Liver (tissue), 10 donors: ENCODE measurements around the gene WIPI1. TPM values are rescaled to one million over a fixed set of nuclear protein-coding genes. Genes with fewer than 3 reads are reported as not detected.

Experiments used
- DNase-seq: peaks from one replicate; pipeline ENCODE4 v3.0.0-alpha.2; 2017; ENCODE audit warnings: low spot score
- H3K27ac ChIP-seq, 2 donors: one replicate each; pipeline ENCODE4 v1.7.0; 2013; ENCODE audit warnings: inconsistent platforms in 2 of 2, low read length in 2 of 2, control low read depth in 1 of 2, low read depth in 1 of 2, mild to moderate bottlenecking in 1 of 2
- H3K27me3 ChIP-seq, 4 donors: one replicate each; pipeline versions ENCODE4 v1.6.1 to v1.7.0; 2013; ENCODE audit warnings: low read length in 3 of 4, inconsistent platforms in 1 of 4, mild to moderate bottlenecking in 1 of 4, moderate library complexity in 1 of 4; ENCODE audit not compliant: control insufficient read depth in 4 of 4, insufficient read depth in 4 of 4
- H3K36me3 ChIP-seq, 4 donors: one replicate each; pipeline versions ENCODE4 v1.6.1 to v1.7.0; 2013; ENCODE audit warnings: low read length in 3 of 4, mild to moderate bottlenecking in 3 of 4, low read depth in 1 of 4, moderate library complexity in 1 of 4; ENCODE audit not compliant: control insufficient read depth in 4 of 4, insufficient read depth in 3 of 4
- H3K4me1 ChIP-seq, 4 donors: one replicate each; pipeline versions ENCODE4 v1.6.1 to v1.7.0; 2013; ENCODE audit warnings: low read length in 3 of 4, mild to moderate bottlenecking in 3 of 4, moderate library complexity in 1 of 4; ENCODE audit not compliant: control insufficient read depth in 4 of 4, insufficient read depth in 4 of 4
- H3K4me3 ChIP-seq, 3 donors: one replicate each; pipeline versions ENCODE4 v1.6.1 to v1.7.0; 2013; ENCODE audit warnings: low read length in 3 of 3, control low read depth in 1 of 3, low read depth in 1 of 3, mild to moderate bottlenecking in 1 of 3
- H3K9ac ChIP-seq, 2 donors: one replicate each; pipeline ENCODE4 v1.7.0; 2013; ENCODE audit warnings: low read length in 2 of 2, mild to moderate bottlenecking in 2 of 2, moderate library complexity in 2 of 2, control low read depth in 1 of 2, low read depth in 1 of 2
- H3K9me3 ChIP-seq, 4 donors: one replicate each; pipeline versions ENCODE4 v1.6.1 to v1.7.0; 2013; ENCODE audit warnings: low read length in 3 of 4; ENCODE audit not compliant: control insufficient read depth in 4 of 4
- SP1 ChIP-seq: IDR thresholded peaks from 2 replicates; pipeline ENCODE4 v1.6.1; 2018; ENCODE audit warnings: antibody characterized with exemption, mild to moderate bottlenecking
- WGBS: extraction: QIAGEN DNeasy Blood & Tissue Kit; methylation state at CpG from one replicate; pipeline ENCODE4 v1.1.7; 2013; 5-methylcytosine and 5-hydroxymethylcytosine counted together
- polyA plus RNA-seq, 2 donors: library from polyadenylated mRNA; stranded (reverse) in 1 of 2; unstranded in 1 of 2; fragments of 200-250 nt in 1 of 2; fragments of >200 nt in 1 of 2; fragmentation: Nextera tagmentation in 1 of 2; extraction: Ambion mirVana in 1 of 2; gene quantifications; one replicate each; pipeline versions ENCODE4 v1.2.1 to v1.2.3, GENCODE V29; 2013 to 2015
- small RNA-seq: library from RNA; depleted of rRNA; stranded (forward); fragments of <200 nt; gene quantifications from one replicate; pipeline ENCODE3, GENCODE V24; 2014
- total RNA-seq, 2 donors: library from RNA; depleted of rRNA; stranded (reverse); fragments of >200 nt; gene quantifications; one replicate each; pipeline ENCODE4 v1.2.3, GENCODE V29; 2014
- TF ChIP-seq, protein P1 (sequence below): IDR thresholded peaks from 2 replicates; pipeline ENCODE4 v1.6.1; 2016; ENCODE audit warnings: antibody characterized with exemption, mild to moderate bottlenecking
- donor health status: healthy.
- donor health status: healthy.
- donor health status: healthy.
- donor health status: healthy.
- donor health status: healthy.

The WIPI1 gene
- total and polyA plus RNA-seq, 4 donors, result 21.1 to 48.6 (median 29.8) TPM

DNA sequence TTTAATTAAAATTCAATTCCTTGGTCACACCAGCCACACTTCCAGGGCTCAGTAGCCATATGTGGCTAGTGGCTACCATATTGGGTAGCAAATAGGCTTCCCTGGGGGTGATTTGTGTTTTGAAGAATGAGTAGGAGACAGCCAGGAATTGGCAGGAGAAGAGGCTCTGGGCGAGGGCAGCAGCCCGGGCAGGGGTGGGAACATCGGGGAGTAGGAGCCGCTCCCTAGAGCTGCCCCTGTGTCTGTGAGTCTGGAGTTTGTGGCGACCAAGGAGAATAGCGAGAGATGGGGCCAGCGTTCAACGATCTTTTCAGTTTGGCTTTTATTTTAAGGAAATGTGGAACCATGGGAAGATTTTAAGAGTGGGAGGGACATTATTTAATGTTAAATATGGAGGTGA lies 81.7 kb downstream of the WIPI1 start:
- H3K9me3 ChIP-seq, result no peaks in the 10 kb centered on the region
- H3K4me3 ChIP-seq, result no peak overlapping the region
- no peak for DNase-seq
- H3K27ac ChIP-seq, result no peak overlapping the region
- H3K27me3 ChIP-seq, result no peaks in the 10 kb centered on the region
- peaks cover 7 to 27% (median 22%) of the 10 kb centered on the region in 4 donors for H3K4me1 ChIP-seq
- no peak for TF ChIP-seq SP1
- TF ChIP-seq, protein P1, sequence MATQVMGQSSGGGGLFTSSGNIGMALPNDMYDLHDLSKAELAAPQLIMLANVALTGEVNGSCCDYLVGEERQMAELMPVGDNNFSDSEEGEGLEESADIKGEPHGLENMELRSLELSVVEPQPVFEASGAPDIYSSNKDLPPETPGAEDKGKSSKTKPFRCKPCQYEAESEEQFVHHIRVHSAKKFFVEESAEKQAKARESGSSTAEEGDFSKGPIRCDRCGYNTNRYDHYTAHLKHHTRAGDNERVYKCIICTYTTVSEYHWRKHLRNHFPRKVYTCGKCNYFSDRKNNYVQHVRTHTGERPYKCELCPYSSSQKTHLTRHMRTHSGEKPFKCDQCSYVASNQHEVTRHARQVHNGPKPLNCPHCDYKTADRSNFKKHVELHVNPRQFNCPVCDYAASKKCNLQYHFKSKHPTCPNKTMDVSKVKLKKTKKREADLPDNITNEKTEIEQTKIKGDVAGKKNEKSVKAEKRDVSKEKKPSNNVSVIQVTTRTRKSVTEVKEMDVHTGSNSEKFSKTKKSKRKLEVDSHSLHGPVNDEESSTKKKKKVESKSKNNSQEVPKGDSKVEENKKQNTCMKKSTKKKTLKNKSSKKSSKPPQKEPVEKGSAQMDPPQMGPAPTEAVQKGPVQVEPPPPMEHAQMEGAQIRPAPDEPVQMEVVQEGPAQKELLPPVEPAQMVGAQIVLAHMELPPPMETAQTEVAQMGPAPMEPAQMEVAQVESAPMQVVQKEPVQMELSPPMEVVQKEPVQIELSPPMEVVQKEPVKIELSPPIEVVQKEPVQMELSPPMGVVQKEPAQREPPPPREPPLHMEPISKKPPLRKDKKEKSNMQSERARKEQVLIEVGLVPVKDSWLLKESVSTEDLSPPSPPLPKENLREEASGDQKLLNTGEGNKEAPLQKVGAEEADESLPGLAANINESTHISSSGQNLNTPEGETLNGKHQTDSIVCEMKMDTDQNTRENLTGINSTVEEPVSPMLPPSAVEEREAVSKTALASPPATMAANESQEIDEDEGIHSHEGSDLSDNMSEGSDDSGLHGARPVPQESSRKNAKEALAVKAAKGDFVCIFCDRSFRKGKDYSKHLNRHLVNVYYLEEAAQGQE, result no peak
- 96% methylated on average over 8 of the region's 8 CpGs for WGBS
- no peak overlapping the region for H3K9ac ChIP-seq
- H3K36me3 ChIP-seq, result no peaks in the 10 kb centered on the region

Small RNAs within 50 kb of the gene (small RNA-seq; reads per million reads assigned to genes)
- gene MIR635, result not detected

Other genes with a start within 250 kb of the WIPI1 start
- 10 to 100 TPM; 11.6 to 15.5 TPM for gene AMZ2, start 209.5 kb downstream of the WIPI1 start, total RNA-seq
- 10 to 100 TPM; 19.1 to 19.6 TPM for gene AMZ2, start 209.5 kb downstream of the WIPI1 start, polyA plus RNA-seq
- under 1 TPM; 0.89 to 0.92 TPM for gene SLC16A6, start 166.4 kb downstream of the WIPI1 start, total RNA-seq
- gene SLC16A6, start 166.4 kb downstream of the WIPI1 start, polyA plus RNA-seq, result under 1 TPM; 0.11 to 0.29 TPM
- 1 to 10 TPM; 1.9 to 5.4 TPM for gene ARSG, start 166.0 kb downstream of the WIPI1 start, total RNA-seq
- 1 to 10 TPM; 1.5 to 2.7 TPM for gene ARSG, start 166.0 kb downstream of the WIPI1 start, polyA plus RNA-seq
- 100 to 1,000 TPM; 117 to 118 TPM for gene PRKAR1A, start 54.9 kb upstream of the WIPI1 start, total RNA-seq
- gene PRKAR1A, start 54.9 kb upstream of the WIPI1 start, polyA plus RNA-seq, result 10 to 100 TPM; 55.6 to 91.2 TPM
- gene FAM20A, start 143.9 kb upstream of the WIPI1 start, total RNA-seq, result 10 to 100 TPM; 14.9 to 72.0 TPM
- gene FAM20A, start 143.9 kb upstream of the WIPI1 start, polyA plus RNA-seq, result 10 to 100 TPM; 54.4 to 62.8 TPM